HG02885 (cell line): ENCODE results near the gene PGM2L1.

ENCODE experiments used
- ATAC-seq: cut with Tn5 transposase; IDR thresholded peaks from one replicate; pipeline ENCODE4 v1.9.1; 2021; ENCODE audit warnings: mild to moderate bottlenecking; ENCODE audit not compliant: unreplicated experiment, poor library complexity

Gene PGM2L1

GRCh38 chr11:74311352-74311926 lies 86.8 kb downstream of the PGM2L1 start, which contains the start of gene P4HA3:
TSS of gene P4HA3 (minus strand) at chr11:74311640. CDS start at chr11:74311611, 29 bp downstream.
- ATAC-seq = no peak

- ATAC-seq = no peak
These were observed 87.4 kb downstream of the PGM2L1 start for GRCh38 chr11:74310857-74311256.

- no peak for ATAC-seq
These were observed 90.8 kb downstream of the PGM2L1 start for GRCh38 chr11:74307434-74307833.

- ATAC-seq = no peak
These were observed 91.6 kb downstream of the PGM2L1 start for GRCh38 chr11:74306435-74307175.

GRCh38 chr11:74299015-74299414 lies 99.2 kb downstream of the PGM2L1 start:
- no peak for ATAC-seq

- ATAC-seq = no peak
These were observed 100.7 kb downstream of the PGM2L1 start for GRCh38 chr11:74297484-74297883.

GRCh38 chr11:74288911-74289310 lies 109.3 kb downstream of the PGM2L1 start:
- ATAC-seq = no peak

- ATAC-seq = no peak
These were observed 110.1 kb downstream of the PGM2L1 start for GRCh38 chr11:74288161-74288560.

- no peak for ATAC-seq
These were observed 113.8 kb downstream of the PGM2L1 start for GRCh38 chr11:74284466-74284865.

- ATAC-seq = no peak
These were observed 114.6 kb downstream of the PGM2L1 start for GRCh38 chr11:74283580-74284180.

GRCh38 chr11:74282914-74283371 lies 115.3 kb downstream of the PGM2L1 start:
- no peak for ATAC-seq

GRCh38 chr11:74282421-74282820 lies 115.8 kb downstream of the PGM2L1 start:
- ATAC-seq = no peak

- ATAC-seq = no peak
These were observed 117.7 kb downstream of the PGM2L1 start for GRCh38 chr11:74280494-74280893.
